HepG2 (cell line): Measurements from ENCODE around the gene GPR89A. TPM values are rescaled to one million over a fixed set of nuclear protein-coding genes. Genes with fewer than 3 reads are reported as not detected.

Source experiments
- ARID5B ChIP-seq: IDR thresholded peaks from 2 replicates; pipeline ENCODE4 v1.4.0; 2020; ENCODE audit warnings: mild to moderate bottlenecking, missing genetic modification reagents
- ARNTL ChIP-seq: sonication (generic); formaldehyde crosslinking; IDR thresholded peaks from 2 replicates; pipeline ENCODE4 v1.4.0; 2020; ENCODE audit warnings: mild to moderate bottlenecking, missing genetic modification reagents
- GPBP1L1 ChIP-seq: sonication (generic); formaldehyde crosslinking; IDR thresholded peaks from 2 replicates; pipeline ENCODE4 v1.5.0; 2020; ENCODE audit warnings: mild to moderate bottlenecking, missing genetic modification reagents
- HOXA9 ChIP-seq: sonication (generic); formaldehyde crosslinking; IDR thresholded peaks from 2 replicates; pipeline ENCODE4 v1.8.1; 2022; ENCODE audit warnings: missing genetic modification reagents, mild to moderate bottlenecking, moderate library complexity, borderline replicate concordance
- KAT7 ChIP-seq: IDR thresholded peaks from 2 replicates; pipeline ENCODE4 v1.6.1; 2018; ENCODE audit warnings: borderline replicate concordance, missing compliant biosample characterization
- KLF6 ChIP-seq: IDR thresholded peaks from 2 replicates; pipeline ENCODE4 v1.8.0; 2016; ENCODE audit warnings: missing biosample characterization, missing genetic modification reagents
- POLR2A ChIP-seq, 2 experiments: IDR thresholded peaks; 2 replicates each; pipeline ENCODE4 v1.6.1; 2011; ENCODE audit warnings: low read depth in 2 of 2, low read length in 2 of 2, mild to moderate bottlenecking in 1 of 2, moderate library complexity in 1 of 2; ENCODE audit not compliant: insufficient read depth in 1 of 2
- SAP130 ChIP-seq: IDR thresholded peaks from 2 replicates; pipeline ENCODE4 v1.6.1; 2016; ENCODE audit warnings: low read depth
- SOX13 ChIP-seq, 3 experiments: fragments of 450-650 bp in 1 of 3; sonication (generic) in 1 of 3; formaldehyde crosslinking in 1 of 3; IDR thresholded peaks in 2 of 3; conservative IDR thresholded peaks in 1 of 3; 2 replicates each; pipeline versions ENCODE4 v1.5.0 to v1.6.1; 2016 to 2020; ENCODE audit warnings: antibody characterized with exemption in 1 of 3, mild to moderate bottlenecking in 1 of 3, missing compliant biosample characterization in 1 of 3, missing genetic modification reagents in 1 of 3, moderate library complexity in 1 of 3
- SRSF9 ChIP-seq: fragments of 200-400 bp; formaldehyde crosslinking; IDR thresholded peaks from 2 replicates; pipeline ENCODE4 v1.6.1; 2018; ENCODE audit warnings: borderline replicate concordance, mild to moderate bottlenecking, low read depth, low read length; ENCODE audit not compliant: insufficient read depth, poor library complexity, severe bottlenecking
- TAF1 ChIP-seq: sonication (generic); formaldehyde crosslinking; IDR thresholded peaks from 2 replicates; pipeline ENCODE4 v1.4.0; 2020; ENCODE audit warnings: missing genetic modification reagents
- ZBTB44 ChIP-seq: sonication (generic); formaldehyde crosslinking; IDR thresholded peaks from 2 replicates; pipeline ENCODE4 v1.4.0; 2020; ENCODE audit warnings: missing genetic modification reagents
- ZBTB46 ChIP-seq: sonication (generic); formaldehyde crosslinking; IDR thresholded peaks from 2 replicates; pipeline ENCODE4 v1.4.0; 2020; ENCODE audit warnings: mild to moderate bottlenecking, missing genetic modification reagents, borderline replicate concordance
- ZNF260 ChIP-seq: sonication (generic); formaldehyde crosslinking; IDR thresholded peaks from 2 replicates; pipeline ENCODE4 v1.4.0; 2020; ENCODE audit warnings: missing genetic modification reagents, low read depth, mild to moderate bottlenecking, borderline replicate concordance
- ZNF280B ChIP-seq: sonication (generic); formaldehyde crosslinking; IDR thresholded peaks from 2 replicates; pipeline ENCODE4 v1.5.0; 2020; ENCODE audit warnings: missing genetic modification reagents, mild to moderate bottlenecking, borderline replicate concordance
- ZNF329 ChIP-seq: sonication (generic); formaldehyde crosslinking; IDR thresholded peaks from 2 replicates; pipeline ENCODE4 v1.9.0; 2021; ENCODE audit warnings: low read depth, mild to moderate bottlenecking, missing genetic modification reagents
- ZNF414 ChIP-seq: sonication (generic); formaldehyde crosslinking; IDR thresholded peaks from 2 replicates; pipeline ENCODE4 v1.5.0; 2020; ENCODE audit warnings: missing genetic modification reagents
- ZNF530 ChIP-seq: sonication (generic); formaldehyde crosslinking; IDR thresholded peaks from 2 replicates; pipeline ENCODE4 v1.5.0; 2020; ENCODE audit warnings: low read depth, mild to moderate bottlenecking, missing genetic modification reagents
- polyA plus RNA-seq, 8 experiments: library from polyadenylated mRNA; depleted of rRNA in 3 of 8; stranded (reverse) in 7 of 8; unstranded in 1 of 8; fragments of >200 nt; fragmentation: Illumina TruSeq in 4 of 8; extraction: Trizol in 4 of 8; gene quantifications; 2 replicates each; pipeline versions ENCODE4 v1.2.1 to v1.2.3, GENCODE V29; 2011 to 2016; ENCODE audit warnings: low read depth in 4 of 8, missing spikeins in 1 of 8, mixed read lengths in 1 of 8; ENCODE audit not compliant: insufficient read depth in 1 of 8
- total RNA-seq, 5 experiments: library from RNA; depleted of rRNA; stranded (reverse); fragments of >200 nt; fragmentation: Illumina TruSeq; extraction: Trizol; gene quantifications; 2 replicates each; pipeline ENCODE4 v1.2.3, GENCODE V29; 2016; ENCODE audit warnings: low read depth in 1 of 5

The GPR89A gene
- total and polyA plus RNA-seq, 2 of the 13 experiments (the other 11 are each of a cell fraction or from before 2014, with no cell fraction given): 23.4 to 32.6 TPM

GRCh38 chr1:145708063-145708462 is 100.3 kb downstream of the GPR89A start (continued):
- TF ChIP-seq SAP130 (peak; percentile 6; the same call in 1 of the 2 replicates), ZNF280B (CRISPR knock-in tag) (no peak), HOXA9 (CRISPR knock-in tag) (no peak), ARNTL (0 out of 2 replicates have a peak, but pooled peaks have one; percentile 34), KAT7 (no peak), SRSF9 (no peak), ZNF260 (no peak), ZNF329 (CRISPR knock-in tag) (no peak), ZNF530 (CRISPR knock-in tag) (no peak), GPBP1L1 (no peak), TAF1 (CRISPR knock-in tag) (peak; percentile 35; the same call in 1 of the 2 replicates), SOX13 (IDR thresholded peaks at IDR 0.05) (no peak), SOX13 (CRISPR knock-in tag; conservative IDR thresholded peaks at IDR 0.05 in 1 of 2, IDR thresholded peaks at IDR 0.05 in 1 of 2) (peak in 1 of 2 experiments; percentile 6; a peak in 1 of 4 replicates), ZBTB46 (CRISPR knock-in tag) (no peak), ZBTB44 (no peak), POLR2A (IDR thresholded peaks at IDR 0.05; ENCODE audit: insufficient read depth in 1 of 2, low read depth in 2 of 2, low read length in 2 of 2) (peak in 1 of 2 experiments; percentile 8; a peak in 1 of 4 replicates), KLF6 (CRISPR knock-in tag) (no peak), ARID5B (no peak), ZNF414 (no peak)
